ENCODE data around the gene FPR3. TPM values are rescaled to one million over a fixed set of nuclear protein-coding genes. Genes with fewer than 3 reads are reported as not detected.

The FPR3 gene
- total RNA-seq = not detected in 3 replicates

GRCh38 chr19:51794885-51795490 is at the start of gene FPR3:
FPR3 (plus strand) TSS chr19:51795157; CDS start chr19:51823749, 28,592 bp downstream.
- no peaks in the 10 kb centered on the region for H3K36me3 Mint-ChIP-seq
- H3K4me3 Mint-ChIP-seq = no peak within 1 kb of the TSS
- no peaks in the 10 kb centered on the region for H3K27me3 Mint-ChIP-seq (ENCODE audit: low read depth)
- H3K4me1 Mint-ChIP-seq = no peaks in the 10 kb centered on the region
- TF ChIP-seq CTCF (IDR thresholded peaks at IDR 0.05; ENCODE audit: unreplicated experiment) = no peak
- peaks cover 68% of the 10 kb centered on the region for H3K9me3 Mint-ChIP-seq
- H3K27ac Mint-ChIP-seq = no peak within 1 kb of the TSS
- DNase-seq (ENCODE audit: low spot score in 2 of 2, unreplicated experiment in 2 of 2) = no peak

DNA sequence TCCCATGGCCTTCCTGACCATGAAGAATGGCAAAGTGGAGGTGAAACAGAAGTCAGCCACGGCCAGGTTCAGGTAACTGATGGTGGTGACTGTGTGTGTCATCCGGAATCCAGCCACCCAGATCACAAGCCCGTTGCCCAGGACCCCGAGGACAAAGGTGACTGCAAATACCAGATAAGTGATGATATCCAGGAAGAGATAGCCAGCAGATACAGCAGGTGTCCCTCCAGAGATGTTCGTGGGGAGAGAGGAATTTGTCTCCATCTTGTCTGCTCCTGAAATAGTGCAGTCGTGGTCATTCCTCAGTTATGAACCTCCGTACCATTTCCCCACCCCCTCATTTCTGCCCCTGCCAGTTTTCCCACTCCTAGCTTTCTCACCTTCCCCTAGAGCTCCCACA is 48.2 kb upstream of the FPR3 start:
- no peak overlapping the region for H3K4me3 Mint-ChIP-seq
- no peak for DNase-seq (ENCODE audit: low spot score in 2 of 2, unreplicated experiment in 2 of 2)
- no peaks in the 10 kb centered on the region for H3K4me1 Mint-ChIP-seq
- TF ChIP-seq CTCF (IDR thresholded peaks at IDR 0.05; ENCODE audit: unreplicated experiment) = no peak
- no peaks in the 10 kb centered on the region for H3K36me3 Mint-ChIP-seq
- no peak overlapping the region for H3K27ac Mint-ChIP-seq
- no peaks in the 10 kb centered on the region for H3K27me3 Mint-ChIP-seq (ENCODE audit: low read depth)
- peaks cover 44% of the 10 kb centered on the region for H3K9me3 Mint-ChIP-seq

GRCh38 chr19:51749979-51750378 is 45.0 kb upstream of the FPR3 start:
- Mint-ChIP-seq H3K4me3 (no peak overlapping the region), H3K27me3 (ENCODE audit: low read depth) (no peaks in the 10 kb centered on the region), H3K27ac (no peak overlapping the region), H3K36me3 (no peaks in the 10 kb centered on the region), H3K9me3 (peaks cover 53% of the 10 kb centered on the region), H3K4me1 (no peaks in the 10 kb centered on the region)
- TF ChIP-seq CTCF (IDR thresholded peaks at IDR 0.05; ENCODE audit: unreplicated experiment) = no peak
- no peak for DNase-seq (ENCODE audit: low spot score in 2 of 2, unreplicated experiment in 2 of 2)

DNA sequence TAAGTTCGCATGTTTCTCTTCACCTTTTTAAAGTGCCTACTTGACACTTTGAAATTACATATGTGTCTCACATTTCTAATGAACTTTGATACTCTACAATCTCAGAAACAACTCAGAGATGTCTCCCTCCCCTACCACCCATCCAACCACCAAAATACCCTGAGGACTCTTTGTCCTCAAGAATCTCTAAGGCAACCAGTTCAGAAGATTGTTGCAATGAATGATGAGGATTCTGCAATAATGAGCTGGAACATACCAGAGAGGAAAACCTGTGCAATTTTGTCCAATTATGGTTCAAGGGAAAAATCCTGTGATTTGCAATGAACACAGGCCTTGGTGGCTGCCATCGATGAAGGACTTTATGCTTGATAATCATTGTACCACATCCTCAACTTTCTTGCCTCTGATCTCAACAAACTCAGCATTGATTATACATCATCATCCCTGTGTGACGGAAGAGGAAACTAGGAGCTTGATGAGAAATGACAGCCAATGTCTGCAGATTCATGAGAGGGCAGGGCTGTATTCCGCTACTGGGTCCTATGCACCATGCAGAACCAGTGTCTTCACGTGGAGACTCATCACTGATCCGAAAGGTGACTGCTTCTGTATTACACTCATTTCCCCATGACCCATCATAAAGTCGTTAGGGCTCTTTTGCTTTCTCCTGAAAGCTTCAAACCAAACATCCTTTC is 44.4 kb upstream of the FPR3 start:
- H3K4me1 Mint-ChIP-seq = no peaks in the 10 kb centered on the region
- H3K36me3 Mint-ChIP-seq = no peaks in the 10 kb centered on the region
- DNase-seq (ENCODE audit: low spot score in 2 of 2, unreplicated experiment in 2 of 2) = no peak
- no peaks in the 10 kb centered on the region for H3K27me3 Mint-ChIP-seq (ENCODE audit: low read depth)
- no peak overlapping the region for H3K27ac Mint-ChIP-seq
- no peak overlapping the region for H3K4me3 Mint-ChIP-seq
- TF ChIP-seq CTCF (IDR thresholded peaks at IDR 0.05; ENCODE audit: unreplicated experiment) = no peak
- H3K9me3 Mint-ChIP-seq = peaks cover 56% of the 10 kb centered on the region

GRCh38 chr19:51751655-51752054 is 43.3 kb upstream of the FPR3 start, which contains the start of gene FPR1:
FPR1 (minus strand) TSS chr19:51751878; CDS start chr19:51746994, 4,884 bp downstream.
- H3K9me3 Mint-ChIP-seq = peaks cover 62% of the 10 kb centered on the region
- no peaks in the 10 kb centered on the region for H3K4me1 Mint-ChIP-seq
- TF ChIP-seq CTCF (IDR thresholded peaks at IDR 0.05; ENCODE audit: unreplicated experiment) = no peak
- no peak for DNase-seq (ENCODE audit: low spot score in 2 of 2, unreplicated experiment in 2 of 2)
- no peaks in the 10 kb centered on the region for H3K27me3 Mint-ChIP-seq (ENCODE audit: low read depth)
- no peak within 1 kb of the TSS for H3K27ac Mint-ChIP-seq
- no peaks in the 10 kb centered on the region for H3K36me3 Mint-ChIP-seq
- H3K4me3 Mint-ChIP-seq = no peak within 1 kb of the TSS
